H9 (cell line): Measurements from ENCODE around the gene ZDHHC19. TPM values are rescaled to one million over a fixed set of nuclear protein-coding genes. Genes with fewer than 3 reads are reported as not detected.
"Not testable (repeated sequence)": the region's sequence is repeated elsewhere in the genome, so short reads cannot be mapped to it uniquely, and the experiment has no call there.

Experiments
- DNase-seq: peaks from one replicate; pipeline ENCODE4 v3.0.0-alpha.2; 2017
- H2AFZ ChIP-seq: one replicate; pipeline ENCODE4 v1.6.1; 2013; ENCODE audit warnings: mild to moderate bottlenecking, low read length, control low read depth, moderate library complexity
- H2AK5ac ChIP-seq: 2 replicates; pipeline ENCODE4 v1.6.1; 2013; ENCODE audit warnings: low read length, control low read depth, mixed read lengths; ENCODE audit not compliant: insufficient read length
- H2BK120ac ChIP-seq: one replicate; pipeline ENCODE4 v1.6.1; 2013; ENCODE audit warnings: low read depth, mild to moderate bottlenecking, low read length, control low read depth, inconsistent platforms; ENCODE audit not compliant: poor library complexity, severe bottlenecking
- H2BK12ac ChIP-seq: 2 replicates; pipeline ENCODE4 v1.6.1; 2013; ENCODE audit warnings: low read length, control low read depth, mixed read lengths, low read depth; ENCODE audit not compliant: insufficient read length
- H2BK15ac ChIP-seq: 2 replicates; pipeline ENCODE4 v1.6.1; 2013; ENCODE audit warnings: low read depth, low read length, control low read depth
- H2BK20ac ChIP-seq: one replicate; pipeline ENCODE4 v1.6.1; 2013; ENCODE audit warnings: low read depth, mild to moderate bottlenecking, low read length, control low read depth, inconsistent platforms; ENCODE audit not compliant: poor library complexity, severe bottlenecking
- H2BK5ac ChIP-seq: 2 replicates; pipeline ENCODE4 v1.6.1; 2013; ENCODE audit warnings: low read length, control low read depth, mixed read lengths; ENCODE audit not compliant: insufficient read length
- H3K14ac ChIP-seq: 2 replicates; pipeline ENCODE4 v1.6.1; 2013; ENCODE audit warnings: low read length, control low read depth; ENCODE audit not compliant: insufficient read depth
- H3K18ac ChIP-seq: 2 replicates; pipeline ENCODE4 v1.6.1; 2013; ENCODE audit warnings: low read depth, mild to moderate bottlenecking, mixed read lengths, low read length, control low read depth; ENCODE audit not compliant: insufficient read length
- H3K23ac ChIP-seq: 2 replicates; pipeline ENCODE4 v1.6.1; 2013; ENCODE audit warnings: low read length, control low read depth, mixed read lengths, low read depth; ENCODE audit not compliant: insufficient read length
- H3K23me2 ChIP-seq: 2 replicates; pipeline ENCODE4 v1.6.1; 2013; ENCODE audit warnings: low read depth, mild to moderate bottlenecking, mixed read lengths, low read length, control low read depth; ENCODE audit not compliant: insufficient read length, poor library complexity, severe bottlenecking
- H3K27ac ChIP-seq: 2 replicates; pipeline ENCODE4 v1.5.1; 2013; ENCODE audit warnings: low read length, control low read depth, mixed read lengths, low read depth; ENCODE audit not compliant: insufficient read length
- H3K27me3 ChIP-seq: 2 replicates; pipeline ENCODE4 v1.6.1; 2013; ENCODE audit warnings: low read length, control low read depth, inconsistent platforms; ENCODE audit not compliant: insufficient read depth
- H3K4ac ChIP-seq: 2 replicates; pipeline ENCODE4 v1.6.1; 2013; ENCODE audit warnings: low read depth, mild to moderate bottlenecking, control low read depth, inconsistent platforms, low read length, moderate library complexity
- H3K4me1 ChIP-seq: 2 replicates; pipeline ENCODE4 v1.6.1; 2013; ENCODE audit warnings: low read length, control low read depth, inconsistent platforms; ENCODE audit not compliant: insufficient read depth
- H3K4me2 ChIP-seq: 2 replicates; pipeline ENCODE4 v1.6.1; 2013; ENCODE audit warnings: low read length, control low read depth, mixed read lengths; ENCODE audit not compliant: insufficient read length, insufficient read depth
- H3K56ac ChIP-seq: 2 replicates; pipeline ENCODE4 v1.6.1; 2013; ENCODE audit warnings: low read depth, mild to moderate bottlenecking, mixed read lengths, low read length, control low read depth; ENCODE audit not compliant: insufficient read length
- H3K79me1 ChIP-seq: 2 replicates; pipeline ENCODE4 v1.6.1; 2013; ENCODE audit warnings: low read depth, mild to moderate bottlenecking, moderate library complexity, low read length, control low read depth, inconsistent platforms; ENCODE audit not compliant: insufficient read depth, poor library complexity, severe bottlenecking
- H3K79me2 ChIP-seq: 2 replicates; pipeline ENCODE4 v1.6.1; 2013; ENCODE audit warnings: low read length, control low read depth, inconsistent platforms; ENCODE audit not compliant: insufficient read depth
- H3K9ac ChIP-seq: 2 replicates; pipeline ENCODE4 v1.6.1; 2013; ENCODE audit warnings: low read length, control low read depth, mixed read lengths; ENCODE audit not compliant: insufficient read length; ENCODE audit errors: extremely low read depth
- H3K9me3 ChIP-seq: one replicate; pipeline ENCODE4 v1.6.1; 2013; ENCODE audit warnings: low read depth, low read length, inconsistent platforms; ENCODE audit not compliant: control insufficient read depth
- H3T11ph ChIP-seq: one replicate; pipeline ENCODE4 v1.6.1; 2013; ENCODE audit warnings: mild to moderate bottlenecking, low read length, control low read depth, inconsistent platforms
- H4K20me1 ChIP-seq: one replicate; pipeline ENCODE4 v1.6.1; 2013; ENCODE audit not compliant: control insufficient read depth, insufficient read length, insufficient read depth
- H4K5ac ChIP-seq: 2 replicates; pipeline ENCODE4 v1.6.1; 2013; ENCODE audit warnings: low read depth, mild to moderate bottlenecking, mixed read lengths, low read length, control low read depth; ENCODE audit not compliant: insufficient read length
- H4K8ac ChIP-seq: replicated peaks from 2 replicates; pipeline ENCODE4 v1.6.1; 2013; ENCODE audit warnings: low read length, control low read depth, mixed read lengths, low read depth; ENCODE audit not compliant: insufficient read length
- H4K91ac ChIP-seq: 2 replicates; pipeline ENCODE4 v1.6.1; 2013; ENCODE audit warnings: low read depth, mild to moderate bottlenecking, moderate library complexity, mixed read lengths, low read length, control low read depth; ENCODE audit not compliant: insufficient read length
- H3K27ac Mint-ChIP-seq, 3 experiments: 2 replicates in 2 of 3; 3 replicates in 1 of 3; pipeline ENCODE4 v1.8.0; 2020 to 2021; ENCODE audit warnings: mixed read lengths in 3 of 3, mild to moderate bottlenecking in 1 of 3, moderate library complexity in 1 of 3
- H3K27me3 Mint-ChIP-seq: 2 replicates; pipeline ENCODE4 v1.8.0; 2021; ENCODE audit warnings: low read depth, mild to moderate bottlenecking, moderate library complexity, mixed read lengths
- H3K36me3 Mint-ChIP-seq, 3 experiments: 2 replicates in 2 of 3; 3 replicates in 1 of 3; pipeline ENCODE4 v1.8.0; 2020 to 2021; ENCODE audit warnings: low read depth in 3 of 3, mixed read lengths in 3 of 3; ENCODE audit not compliant: insufficient read depth in 1 of 3
- H3K4me1 Mint-ChIP-seq, 2 experiments: 2 replicates each; pipeline ENCODE4 v1.8.0; 2020; ENCODE audit warnings: mixed read lengths in 2 of 2
- H3K4me3 Mint-ChIP-seq, 2 experiments: 2 replicates in 1 of 2; 3 replicates in 1 of 2; pipeline ENCODE4 v1.8.0; 2020 to 2021; ENCODE audit warnings: mild to moderate bottlenecking in 2 of 2, mixed read lengths in 2 of 2, moderate library complexity in 1 of 2
- H3K9me3 Mint-ChIP-seq, 2 experiments: 2 replicates in 1 of 2; 3 replicates in 1 of 2; pipeline ENCODE4 v1.8.0; 2020; ENCODE audit warnings: mild to moderate bottlenecking in 2 of 2, mixed read lengths in 2 of 2, moderate library complexity in 1 of 2
- CTCF ChIP-seq: fragments of 200-600 bp; sonication (generic); conservative IDR thresholded peaks from 3 replicates; pipeline ENCODE4 v1.8.0; 2021; ENCODE audit warnings: antibody characterized with exemption, mild to moderate bottlenecking
- WGBS: extraction: QIAGEN DNeasy Blood & Tissue Kit; methylation state at CpG from one replicate; pipeline ENCODE4 v1.1.7; 2013; ENCODE audit warnings: missing lambda C conversion rate, low lambda C conversion rate, mixed read lengths; ENCODE audit not compliant: insufficient read length; ENCODE audit errors: extremely low coverage; 5-methylcytosine and 5-hydroxymethylcytosine counted together
- total RNA-seq: library from RNA; stranded (reverse); gene quantifications from 2 replicates; pipeline ENCODE4 v1.2.1, GENCODE V29; 2021

ZDHHC19 gene
- total RNA-seq, 1 experiment from 2014 or later, result 2.2 TPM

GRCh38 chr3:196205442-196206205, 5.6 kb downstream of the ZDHHC19 start:
- H3K9me3 Mint-ChIP-seq, H3K4me3 Mint-ChIP-seq, H3K18ac ChIP-seq, H2AK5ac ChIP-seq, H4K91ac ChIP-seq, H3K36me3 Mint-ChIP-seq, H2BK15ac ChIP-seq, H3K23ac ChIP-seq, H3K27ac Mint-ChIP-seq, H2AFZ ChIP-seq, H2BK5ac ChIP-seq, H3K4ac ChIP-seq, H2BK12ac ChIP-seq, H3K9me3 ChIP-seq, H3K79me1 ChIP-seq, H3K27ac ChIP-seq, H4K5ac ChIP-seq, DNase-seq, H3K4me2 ChIP-seq, H3K9ac ChIP-seq, H3K23me2 ChIP-seq, H4K20me1 ChIP-seq, H2BK120ac ChIP-seq, H3K79me2 ChIP-seq, H3K4me1 ChIP-seq, H3K56ac ChIP-seq, H3K27me3 ChIP-seq, H4K8ac ChIP-seq, H3T11ph ChIP-seq, H3K14ac ChIP-seq, H2BK20ac ChIP-seq: not testable (repeated sequence)
- peaks cover 22% of the 10 kb centered on the region for H3K27me3 Mint-ChIP-seq
- peaks cover 0 to 17% of the 10 kb centered on the region in 2 experiments; a peak in 2 of 4 replicates for H3K4me1 Mint-ChIP-seq
- TF ChIP-seq CTCF, result peak; percentile 36; the same call in 2 of the 3 replicates
- WGBS, result no CpG with 5 or more reads among the region's 9 CpGs
